Fibroblast of lung (primary cell): Measurements from ENCODE around the gene RSF1. TPM values are rescaled to one million over a fixed set of nuclear protein-coding genes. Genes with fewer than 3 reads are reported as not detected.
A peak's percentile ranks its signal among the peaks of the same experiment; 100 is the strongest.

Source experiments
- DNase-seq, 2 donors: peaks; one replicate each; pipeline versions ENCODE4 v3.0.0 to v3.0.0-alpha.2; 2010; ENCODE audit warnings: low read depth in 2 of 2
- H2AFZ ChIP-seq: 2 replicates; pipeline ENCODE4 v1.5.1; 2012; ENCODE audit warnings: low read length, control low read depth, inconsistent platforms
- H3K27ac ChIP-seq: 2 replicates; pipeline ENCODE4 v1.5.1; 2011; ENCODE audit warnings: low read length, control low read depth; ENCODE audit not compliant: insufficient read depth
- H3K27me3 ChIP-seq: 2 replicates; pipeline ENCODE4 v1.5.1; 2011; ENCODE audit warnings: mild to moderate bottlenecking, low read length; ENCODE audit not compliant: control insufficient read depth, insufficient read depth
- H3K36me3 ChIP-seq: 2 replicates; pipeline ENCODE4 v1.5.1; 2011; ENCODE audit warnings: low read length; ENCODE audit not compliant: control insufficient read depth, insufficient read depth
- H3K4me1 ChIP-seq: 2 replicates; pipeline ENCODE4 v1.5.1; 2011; ENCODE audit warnings: low read length; ENCODE audit not compliant: control insufficient read depth, insufficient read depth; ENCODE audit errors: extremely low read depth
- H3K4me2 ChIP-seq: 2 replicates; pipeline ENCODE4 v1.5.1; 2011; ENCODE audit warnings: low read length, control low read depth; ENCODE audit not compliant: insufficient read depth; ENCODE audit errors: extremely low read depth
- H3K4me3 ChIP-seq, 4 experiments: fragments of 200-600 bp in 1 of 4; sonication (generic) in 1 of 4; replicated peaks in 1 of 4; 2 replicates each; pipeline ENCODE4 v1.5.1; 2011 to 2016; ENCODE audit warnings: low read length in 4 of 4, low read depth in 3 of 4, mild to moderate bottlenecking in 3 of 4, control low read depth in 2 of 4, inconsistent platforms in 1 of 4, mixed read lengths in 1 of 4; ENCODE audit not compliant: insufficient read depth in 1 of 4; ENCODE audit errors: control extremely low read depth in 1 of 4
- H3K79me2 ChIP-seq: 2 replicates; pipeline ENCODE4 v1.5.1; 2012; ENCODE audit warnings: mild to moderate bottlenecking, low read length, inconsistent platforms; ENCODE audit not compliant: control insufficient read depth, insufficient read depth
- H3K9ac ChIP-seq: 2 replicates; pipeline ENCODE4 v1.5.1; 2011; ENCODE audit warnings: mild to moderate bottlenecking, low read length, control low read depth; ENCODE audit not compliant: insufficient read depth
- H3K9me3 ChIP-seq: 2 replicates; pipeline ENCODE4 v1.5.1; 2012; ENCODE audit warnings: low read depth, low read length; ENCODE audit not compliant: control insufficient read depth, insufficient read depth
- H4K20me1 ChIP-seq: 2 replicates; pipeline ENCODE4 v1.5.1; 2011; ENCODE audit warnings: low read length; ENCODE audit not compliant: control insufficient read depth, insufficient read depth; ENCODE audit errors: extremely low read depth
- EZH2 ChIP-seq: IDR thresholded peaks from 2 replicates; pipeline ENCODE4 v1.5.1; 2012; ENCODE audit warnings: low read length, control low read depth, mild to moderate bottlenecking; ENCODE audit errors: missing control alignments
- polyA plus RNA-seq, 2 donors: library from polyadenylated mRNA; depleted of rRNA in 1 of 2; stranded (reverse) in 1 of 2; unstranded in 1 of 2; fragments of >200 nt; gene quantifications; 2 replicates each; pipeline ENCODE4 v1.2.1, GENCODE V29; 2011 to 2012; ENCODE audit warnings: missing spikeins in 1 of 2
- total RNA-seq: library from RNA; depleted of rRNA; stranded (reverse); fragments of >200 nt; gene quantifications from 2 replicates; pipeline ENCODE4 v1.2.1, GENCODE V29; 2014
- TF ChIP-seq, protein P1 (sequence below), 2 donors: IDR thresholded peaks in 1 of 2; conservative IDR thresholded peaks in 1 of 2; 1 replicate in 1 of 2; 2 replicates in 1 of 2; pipeline ENCODE4 v1.5.1; 2011 to 2012; ENCODE audit warnings: low read length in 2 of 2, control low read depth in 1 of 2, inconsistent platforms in 1 of 2, low read depth in 1 of 2, mild to moderate bottlenecking in 1 of 2

The RSF1 gene
- total and polyA plus RNA-seq, 2 donors (not counting 1 experiment from before 2014, with no cell fraction given) = 27.5 to 38.1 TPM

DNA sequence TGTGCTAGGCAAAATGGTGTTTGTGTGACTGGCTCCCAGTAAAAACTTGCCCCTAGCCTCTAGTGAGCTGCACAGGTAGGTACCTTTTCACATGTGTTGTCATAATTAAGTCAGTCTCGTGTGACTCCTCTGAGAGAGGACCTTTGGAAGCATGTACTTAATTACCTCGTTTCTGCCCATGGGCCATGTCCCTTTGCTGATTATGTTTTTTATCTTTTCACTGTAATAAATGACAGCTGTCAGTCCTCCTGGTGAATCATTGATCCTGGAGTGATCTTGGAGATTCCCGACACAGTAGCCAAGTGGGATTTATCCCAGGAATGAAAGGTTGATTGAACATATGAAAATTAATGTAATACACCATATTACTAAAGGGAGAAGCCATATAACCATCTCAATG lies 170.4 kb downstream of the RSF1 start:
- no peaks in the 10 kb centered on the region for H3K27me3 ChIP-seq
- no peak overlapping the region for H2AFZ ChIP-seq
- no peaks in the 10 kb centered on the region for H3K9me3 ChIP-seq
- TF ChIP-seq, protein P1, sequence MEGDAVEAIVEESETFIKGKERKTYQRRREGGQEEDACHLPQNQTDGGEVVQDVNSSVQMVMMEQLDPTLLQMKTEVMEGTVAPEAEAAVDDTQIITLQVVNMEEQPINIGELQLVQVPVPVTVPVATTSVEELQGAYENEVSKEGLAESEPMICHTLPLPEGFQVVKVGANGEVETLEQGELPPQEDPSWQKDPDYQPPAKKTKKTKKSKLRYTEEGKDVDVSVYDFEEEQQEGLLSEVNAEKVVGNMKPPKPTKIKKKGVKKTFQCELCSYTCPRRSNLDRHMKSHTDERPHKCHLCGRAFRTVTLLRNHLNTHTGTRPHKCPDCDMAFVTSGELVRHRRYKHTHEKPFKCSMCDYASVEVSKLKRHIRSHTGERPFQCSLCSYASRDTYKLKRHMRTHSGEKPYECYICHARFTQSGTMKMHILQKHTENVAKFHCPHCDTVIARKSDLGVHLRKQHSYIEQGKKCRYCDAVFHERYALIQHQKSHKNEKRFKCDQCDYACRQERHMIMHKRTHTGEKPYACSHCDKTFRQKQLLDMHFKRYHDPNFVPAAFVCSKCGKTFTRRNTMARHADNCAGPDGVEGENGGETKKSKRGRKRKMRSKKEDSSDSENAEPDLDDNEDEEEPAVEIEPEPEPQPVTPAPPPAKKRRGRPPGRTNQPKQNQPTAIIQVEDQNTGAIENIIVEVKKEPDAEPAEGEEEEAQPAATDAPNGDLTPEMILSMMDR (conservative IDR thresholded peaks at IDR 0.05 in 1 of 2, IDR thresholded peaks at IDR 0.05 in 1 of 2; ENCODE audit: low read depth in 1 of 2, low read length in 2 of 2) = no peak
- TF ChIP-seq EZH2 = no peak
- no peak overlapping the region for H3K9ac ChIP-seq
- no peak overlapping the region for H3K27ac ChIP-seq
- no peaks in the 10 kb centered on the region for H4K20me1 ChIP-seq
- no peak for DNase-seq
- no peak overlapping the region for H3K4me3 ChIP-seq
- no peaks in the 10 kb centered on the region for H3K36me3 ChIP-seq
- no peak overlapping the region for H3K4me2 ChIP-seq
- no peaks in the 10 kb centered on the region for H3K4me1 ChIP-seq
- no peaks in the 10 kb centered on the region for H3K79me2 ChIP-seq

DNA sequence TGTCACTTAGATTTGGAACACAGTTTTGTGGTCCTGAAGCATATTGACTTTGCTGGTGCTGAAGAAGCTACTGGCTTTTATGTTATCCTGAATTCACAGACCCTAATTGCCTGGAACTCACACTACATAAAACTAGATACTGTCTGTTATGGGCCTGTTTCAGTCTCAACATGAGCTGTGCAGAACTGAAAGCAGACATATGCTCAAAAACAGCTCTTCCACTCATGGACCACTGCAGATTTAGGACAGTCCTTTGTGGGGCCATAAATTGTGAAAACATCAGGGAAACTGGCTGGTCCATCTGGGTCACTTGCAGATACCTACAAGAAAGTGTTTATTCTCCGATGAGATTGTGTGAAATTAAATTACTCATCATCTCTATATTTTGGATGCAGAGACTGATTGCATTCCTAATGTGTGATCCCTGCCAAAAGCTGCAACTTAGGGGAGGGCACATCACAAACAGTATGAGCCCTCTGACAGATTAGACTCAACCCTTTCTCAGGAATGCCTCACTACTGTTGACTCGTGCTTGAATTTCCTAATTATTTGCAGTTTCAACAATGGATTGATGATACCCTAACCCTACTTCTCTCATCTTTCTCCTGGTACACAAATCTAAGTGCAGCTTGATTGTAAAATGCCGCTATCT lies 172.7 kb downstream of the RSF1 start:
- Histone ChIP-seq H3K4me1 (no peaks in the 10 kb centered on the region), H3K27me3 (no peaks in the 10 kb centered on the region), H3K9me3 (no peaks in the 10 kb centered on the region), H4K20me1 (no peaks in the 10 kb centered on the region), H3K9ac (no peak overlapping the region), H3K4me2 (no peak overlapping the region), H3K79me2 (no peaks in the 10 kb centered on the region), H3K4me3 (no peak overlapping the region), H2AFZ (no peak overlapping the region), H3K36me3 (no peaks in the 10 kb centered on the region), H3K27ac (no peak overlapping the region)
- DNase-seq = no peak
- TF ChIP-seq, protein P1 (conservative IDR thresholded peaks at IDR 0.05 in 1 of 2, IDR thresholded peaks at IDR 0.05 in 1 of 2; ENCODE audit: low read depth in 1 of 2, low read length in 2 of 2) = no peak
- no peak for TF ChIP-seq EZH2

DNA sequence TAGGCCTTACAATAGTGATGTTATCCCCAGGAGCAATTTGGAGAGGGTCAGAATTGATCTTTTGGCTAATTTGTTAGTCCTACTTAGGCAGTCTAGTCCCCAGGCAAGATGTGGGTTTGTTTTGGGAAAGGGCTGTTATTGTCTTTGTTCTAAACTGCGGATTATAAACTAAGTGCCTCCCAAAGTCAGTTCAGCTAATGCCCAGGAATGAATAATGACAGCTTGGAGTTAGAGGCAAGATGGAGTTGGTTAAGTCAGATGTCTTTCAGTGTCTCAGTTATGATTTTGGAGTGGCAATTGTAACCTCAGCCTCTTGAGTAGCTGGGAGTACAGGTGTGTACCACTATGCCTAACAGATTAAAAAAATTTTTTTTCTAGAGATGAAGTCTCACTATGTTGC lies 175.6 kb downstream of the RSF1 start:
- Histone ChIP-seq H3K27me3 (no peaks in the 10 kb centered on the region), H3K4me1 (no peaks in the 10 kb centered on the region), H4K20me1 (no peaks in the 10 kb centered on the region), H3K4me3 (no peak overlapping the region), H3K9me3 (no peaks in the 10 kb centered on the region), H2AFZ (peak overlapping the region; percentile 9), H3K36me3 (no peaks in the 10 kb centered on the region), H3K4me2 (no peak overlapping the region), H3K79me2 (no peaks in the 10 kb centered on the region), H3K9ac (no peak overlapping the region), H3K27ac (no peak overlapping the region)
- no peak for DNase-seq
- no peak for TF ChIP-seq EZH2
- TF ChIP-seq, protein P1 (conservative IDR thresholded peaks at IDR 0.05 in 1 of 2, IDR thresholded peaks at IDR 0.05 in 1 of 2; ENCODE audit: low read depth in 1 of 2, low read length in 2 of 2) = no peak
